Fibroblast of skin of right quadriceps (primary cell): Measurements from ENCODE around the gene RAPSN.

ENCODE experiments used
- DNase-seq: peaks from one replicate; pipeline ENCODE4 v3.0.0-alpha.2; 2013

RAPSN gene

DNA sequence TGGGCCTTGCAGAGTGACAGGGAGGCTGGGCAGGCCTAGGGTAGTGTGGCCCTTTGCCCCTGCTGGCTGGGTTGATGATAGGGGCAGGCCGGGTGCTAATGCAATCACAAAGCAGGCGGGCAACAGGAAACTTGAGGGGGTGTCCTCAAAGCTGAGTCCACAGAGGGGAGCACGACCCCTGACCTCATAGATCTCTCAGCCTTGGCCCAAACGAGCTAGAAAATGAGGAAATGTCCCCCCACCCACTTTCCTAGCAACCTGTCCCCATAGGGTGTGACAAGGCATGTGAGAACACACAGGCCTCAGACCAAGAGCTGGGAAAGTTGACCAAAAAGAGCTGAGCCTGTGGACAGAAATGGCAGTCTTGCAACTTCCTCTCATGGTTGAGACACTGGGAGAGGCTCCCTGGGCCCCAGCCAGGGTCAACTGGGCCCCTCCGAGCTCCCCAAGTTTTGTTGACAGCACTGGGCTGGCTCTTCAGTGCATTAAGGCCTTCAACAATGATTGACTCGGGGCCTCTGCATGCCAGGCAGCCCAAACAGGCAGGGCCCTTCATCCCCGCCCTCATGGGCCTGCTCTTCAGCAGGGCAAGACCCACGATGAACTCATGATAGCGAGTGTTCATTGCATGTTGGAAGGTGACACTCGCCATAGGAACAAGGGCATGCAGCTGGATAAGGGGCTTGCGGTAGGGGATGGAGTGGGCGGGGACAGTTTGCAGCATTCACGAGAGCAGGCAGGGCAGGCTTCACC lies 60.8 kb downstream of the RAPSN start:
- no peak for DNase-seq
